Muscle of leg (tissue), 9 donors: ENCODE measurements around the gene COQ8A. TPM values are rescaled to one million over a fixed set of nuclear protein-coding genes. Genes with fewer than 3 reads are reported as not detected.

Experiments used
- polyA plus RNA-seq, 8 donors: library from polyadenylated mRNA; unstranded; fragments of 120-200 nt; gene quantifications; one replicate each; pipeline versions ENCODE4 v1.2.1 to v1.2.3, GENCODE V29; 2013; ENCODE audit warnings: inconsistent platforms in 1 of 8, low replicate concordance in 1 of 8; ENCODE audit not compliant: insufficient read length in 8 of 8, insufficient read depth in 1 of 8
- total RNA-seq: library from RNA; stranded (reverse); fragments of 120-200 nt; gene quantifications from one replicate; pipeline ENCODE4 v1.2.4, GENCODE V29; 2013

COQ8A gene
- total and polyA plus RNA-seq, 9 donors: 32.7 to 62.0 (median 46.1) TPM

Other genes with a start within 250 kb of the COQ8A start
- 10.2 TPM for gene ITPKB, start 201.0 kb upstream of the COQ8A start, total RNA-seq
- 10 to 100 TPM; 17.4 to 32.4 (median 23.6) TPM for gene ITPKB, start 201.0 kb upstream of the COQ8A start, polyA plus RNA-seq
- 136 TPM for gene PSEN2, start 69.7 kb upstream of the COQ8A start, total RNA-seq
- gene PSEN2, start 69.7 kb upstream of the COQ8A start, polyA plus RNA-seq: 100 to 1,000 TPM in 5 of 8 donors, 10 to 100 TPM in 3; 67.7 to 142 (median 104) TPM